Memory B cell (primary cell): ENCODE data around the gene ITGA3.
A peak's percentile ranks its signal among the peaks of the same experiment; 100 is the strongest.

Source experiments
- ATAC-seq: fragments of 150-1000 bp; cut with Tn5 transposase; 2 replicates; pipeline ENCODE4 v1.10.0; 2021; ENCODE audit warnings: low read depth, mild to moderate bottlenecking, moderate library complexity
- DNase-seq, 2 donors: peaks; one replicate each; pipeline ENCODE4 v3.0.0; 2022; ENCODE audit warnings: low spot score in 2 of 2
- H3K27ac Mint-ChIP-seq: one replicate; pipeline ENCODE4 v1.8.0; 2022; ENCODE audit warnings: mild to moderate bottlenecking, moderate library complexity, mixed read lengths
- H3K27me3 Mint-ChIP-seq: one replicate; pipeline ENCODE4 v1.8.0; 2022; ENCODE audit warnings: mixed read lengths
- H3K36me3 Mint-ChIP-seq: one replicate; pipeline ENCODE4 v1.8.0; 2022; ENCODE audit warnings: mild to moderate bottlenecking, mixed read lengths
- H3K4me1 Mint-ChIP-seq: one replicate; pipeline ENCODE4 v1.8.0; 2022; ENCODE audit warnings: mixed read lengths
- H3K4me3 Mint-ChIP-seq: one replicate; pipeline ENCODE4 v1.8.0; 2022; ENCODE audit warnings: mild to moderate bottlenecking, moderate library complexity, mixed read lengths
- H3K9me3 Mint-ChIP-seq: one replicate; pipeline ENCODE4 v1.8.0; 2022; ENCODE audit warnings: mixed read lengths

Gene ITGA3

DNA sequence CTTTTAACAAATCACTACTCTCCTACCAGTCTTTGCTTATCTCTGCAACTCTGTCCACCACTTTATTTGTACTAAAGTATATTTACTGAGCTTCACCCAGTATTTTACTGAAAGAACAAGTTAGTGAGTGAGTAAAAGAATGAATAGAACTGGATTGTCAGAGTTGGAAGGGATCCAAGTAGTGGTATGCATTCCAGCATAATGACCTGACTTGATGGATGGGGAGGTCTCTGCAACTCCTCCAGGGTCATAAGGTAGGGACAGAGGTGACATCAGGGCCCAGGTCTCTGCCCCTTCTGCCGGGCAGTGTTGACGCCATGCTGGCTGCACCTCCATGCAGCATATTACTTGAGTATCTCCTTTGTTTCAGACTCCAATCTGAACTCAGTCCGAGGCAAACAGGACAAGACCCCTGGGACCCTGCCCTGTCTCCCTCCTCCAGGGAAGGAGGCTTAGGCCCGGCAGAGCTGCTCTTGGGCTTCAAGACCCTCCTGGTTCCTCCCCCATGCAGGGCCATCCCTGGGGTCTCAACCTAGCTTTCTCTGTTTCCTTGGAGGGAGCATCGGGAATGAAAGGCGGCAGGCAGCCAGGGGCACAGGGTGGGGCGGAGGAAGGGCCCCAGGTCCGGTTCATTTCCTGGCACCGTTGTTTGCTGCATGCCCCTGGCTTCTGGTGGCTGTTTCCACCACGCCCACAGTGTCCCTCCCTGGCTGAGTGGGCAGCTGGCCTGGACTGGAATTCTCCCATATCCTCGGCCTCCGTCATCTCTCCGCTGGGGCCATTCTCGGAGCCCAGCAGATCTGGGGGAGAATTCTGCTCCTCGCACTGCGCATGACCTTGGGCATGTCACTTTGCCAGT is 12.4 kb upstream of the ITGA3 start:
- Mint-ChIP-seq H3K36me3 (no peaks in the 10 kb centered on the region), H3K9me3 (peaks cover 2% of the 10 kb centered on the region), H3K27ac (no peak overlapping the region), H3K4me1 (no peaks in the 10 kb centered on the region), H3K27me3 (peaks cover 16% of the 10 kb centered on the region), H3K4me3 (no peak overlapping the region)
- ATAC-seq (no peak), DNase-seq (no peak)

DNA sequence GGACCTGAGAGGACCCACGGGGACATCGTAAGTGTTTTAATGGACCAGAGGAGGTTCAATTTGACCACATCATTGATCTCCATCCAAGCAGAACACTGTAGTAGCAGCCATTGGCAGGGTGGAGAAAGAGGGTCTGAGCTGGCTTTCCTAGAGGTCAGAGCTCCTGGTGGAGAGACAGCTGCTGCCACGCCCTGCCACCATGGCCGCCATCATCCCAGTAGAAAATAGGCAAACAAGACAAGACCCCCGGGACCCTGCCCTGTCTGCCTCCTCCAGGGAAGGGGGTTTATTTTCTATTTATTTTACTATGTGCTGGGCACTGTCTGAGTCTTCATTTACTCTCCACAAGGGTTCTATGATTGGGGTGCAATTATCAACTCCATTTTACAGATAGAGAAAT is 11.4 kb upstream of the ITGA3 start:
- Mint-ChIP-seq H3K36me3 (no peaks in the 10 kb centered on the region), H3K27ac (no peak overlapping the region), H3K4me1 (no peaks in the 10 kb centered on the region), H3K4me3 (no peak overlapping the region), H3K27me3 (peaks cover 22% of the 10 kb centered on the region), H3K9me3 (peaks cover 2% of the 10 kb centered on the region)
- ATAC-seq (no peak), DNase-seq (no peak)

DNA sequence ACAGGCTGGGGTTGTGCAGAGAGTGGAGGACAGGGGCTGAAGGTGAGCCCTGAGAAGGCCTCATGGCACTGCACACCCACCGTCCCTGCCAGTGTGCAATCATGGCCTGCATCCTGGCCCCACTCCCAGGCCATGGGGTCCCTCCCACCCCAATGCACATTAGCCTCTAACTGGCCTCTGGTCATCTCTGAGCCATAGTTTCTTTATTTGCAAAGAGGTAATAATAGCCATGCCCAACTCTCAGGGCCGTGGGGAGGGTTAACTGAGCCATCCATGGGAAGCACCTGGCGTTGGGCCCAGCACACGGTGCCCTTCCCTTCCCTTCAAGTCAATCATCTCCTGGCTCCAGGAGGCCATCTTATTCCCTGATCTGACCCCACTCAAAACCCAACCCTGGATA is 10.8 kb upstream of the ITGA3 start:
- H3K27me3 Mint-ChIP-seq, result peaks cover 23% of the 10 kb centered on the region
- H3K9me3 Mint-ChIP-seq, result peaks cover 2% of the 10 kb centered on the region
- no peaks in the 10 kb centered on the region for H3K4me1 Mint-ChIP-seq
- H3K27ac Mint-ChIP-seq, result no peak overlapping the region
- ATAC-seq (no peak), DNase-seq (no peak)
- H3K4me3 Mint-ChIP-seq, result no peak overlapping the region
- H3K36me3 Mint-ChIP-seq, result no peaks in the 10 kb centered on the region

DNA sequence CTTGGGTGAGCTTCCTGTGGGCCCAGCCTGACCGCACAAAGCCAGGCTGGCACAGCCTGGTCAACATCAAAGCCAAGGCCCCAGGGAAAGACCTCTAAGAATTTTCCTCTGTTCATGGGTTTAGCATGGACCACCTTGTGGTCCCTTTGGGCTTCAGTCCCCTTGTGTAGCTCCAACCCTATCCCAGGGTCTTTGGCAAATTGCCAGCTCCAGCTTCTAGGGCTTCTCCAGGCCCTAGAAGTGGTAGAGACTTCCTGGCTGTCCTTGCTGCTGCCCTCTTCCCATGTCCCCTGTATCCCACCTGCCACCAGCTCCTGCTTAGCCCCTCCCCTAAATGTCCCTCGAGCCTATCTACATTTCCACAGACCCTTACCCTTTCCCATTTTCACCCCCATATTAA is 9.7 kb upstream of the ITGA3 start:
- ATAC-seq (no peak), DNase-seq (no peak)
- no peaks in the 10 kb centered on the region for H3K9me3 Mint-ChIP-seq
- peaks cover 2% of the 10 kb centered on the region for H3K4me1 Mint-ChIP-seq
- H3K36me3 Mint-ChIP-seq, result no peaks in the 10 kb centered on the region
- no peak overlapping the region for H3K4me3 Mint-ChIP-seq
- no peak overlapping the region for H3K27ac Mint-ChIP-seq
- peaks cover 21% of the 10 kb centered on the region for H3K27me3 Mint-ChIP-seq

DNA sequence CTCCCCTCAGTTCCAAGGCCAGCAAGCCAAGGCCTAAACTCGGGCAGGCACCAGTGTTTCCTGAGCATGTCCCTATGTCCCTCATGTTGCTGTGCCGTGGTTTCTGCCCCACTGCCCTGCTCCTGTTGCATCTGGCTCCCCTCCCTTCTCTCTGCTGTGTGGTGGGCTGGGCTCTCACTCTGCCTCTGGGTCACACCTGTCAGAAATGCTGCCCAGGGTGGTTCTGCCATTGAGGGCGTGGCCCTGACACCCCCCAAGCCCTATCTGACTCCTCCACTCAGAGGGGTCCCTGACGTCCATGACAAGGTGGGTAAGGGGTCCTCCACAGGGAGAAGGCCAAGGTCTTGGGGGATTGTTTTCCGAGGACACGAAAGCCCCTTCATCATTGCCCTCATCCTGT is 9.2 kb upstream of the ITGA3 start:
- Mint-ChIP-seq H3K27me3 (peaks cover 21% of the 10 kb centered on the region), H3K4me3 (no peak overlapping the region), H3K36me3 (no peaks in the 10 kb centered on the region), H3K9me3 (no peaks in the 10 kb centered on the region), H3K4me1 (peaks cover 6% of the 10 kb centered on the region), H3K27ac (no peak overlapping the region)
- no peak for ATAC-seq
- DNase-seq, result no peak

DNA sequence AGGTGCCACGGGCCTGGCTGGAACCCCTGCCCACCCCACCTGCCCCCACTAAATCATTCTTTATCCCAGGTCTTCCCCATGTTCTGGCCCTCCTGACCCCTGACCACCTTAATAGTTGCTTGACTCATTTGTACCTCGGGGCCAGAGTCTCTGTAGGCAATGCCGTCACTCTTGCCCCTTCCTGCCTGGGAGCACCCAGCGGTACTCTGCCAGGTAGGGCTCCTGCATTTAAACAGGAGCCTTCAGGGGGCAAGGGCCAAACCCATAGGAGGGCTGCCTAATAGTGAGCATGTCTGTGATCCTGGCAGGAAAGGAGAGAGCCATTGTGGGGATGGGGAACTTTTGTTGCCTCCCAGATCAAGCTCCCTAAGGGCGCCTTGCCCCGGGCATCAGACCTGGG is 8.8 kb upstream of the ITGA3 start:
- DNase-seq (no peak), ATAC-seq (no peak)
- no peak overlapping the region for H3K27ac Mint-ChIP-seq
- H3K4me1 Mint-ChIP-seq, result peaks cover 6% of the 10 kb centered on the region
- H3K27me3 Mint-ChIP-seq, result peaks cover 21% of the 10 kb centered on the region
- no peak overlapping the region for H3K4me3 Mint-ChIP-seq
- no peaks in the 10 kb centered on the region for H3K9me3 Mint-ChIP-seq
- H3K36me3 Mint-ChIP-seq, result no peaks in the 10 kb centered on the region

DNA sequence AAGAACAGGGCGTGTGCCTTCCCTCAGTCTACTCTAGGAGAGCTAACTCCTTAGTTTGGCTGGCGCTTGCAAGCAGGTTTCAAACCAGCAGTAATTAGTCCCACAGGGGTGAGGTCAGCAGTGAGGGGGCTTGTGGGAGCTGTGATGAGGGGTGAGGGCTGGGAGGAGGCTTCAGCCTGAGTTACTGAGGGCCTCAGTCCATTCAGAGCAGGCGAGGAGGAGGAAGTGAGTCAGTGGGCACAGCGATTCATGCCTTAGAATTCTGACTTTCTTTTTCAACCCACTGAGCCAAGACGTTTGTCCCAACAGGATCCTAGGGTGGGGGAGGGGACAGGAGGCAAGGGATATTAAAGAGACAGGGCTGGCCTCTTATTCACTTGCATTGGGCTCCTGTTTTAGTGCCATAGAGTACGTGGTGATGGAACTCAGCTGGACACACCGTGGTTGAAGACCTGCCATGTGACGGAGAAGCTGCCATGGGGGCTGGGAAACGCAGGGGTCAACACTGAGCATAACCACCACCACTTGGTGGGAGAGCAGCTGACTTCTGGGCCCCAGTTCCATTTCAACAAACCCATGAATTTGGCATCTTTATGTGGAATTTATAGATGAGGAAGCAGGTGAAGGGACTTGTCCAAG is 8.3 kb upstream of the ITGA3 start:
- H3K27me3 Mint-ChIP-seq, result peaks cover 21% of the 10 kb centered on the region
- peaks cover 6% of the 10 kb centered on the region for H3K4me1 Mint-ChIP-seq
- ATAC-seq, result no peak
- no peaks in the 10 kb centered on the region for H3K36me3 Mint-ChIP-seq
- H3K4me3 Mint-ChIP-seq, result no peak overlapping the region
- no peak for DNase-seq
- no peak overlapping the region for H3K27ac Mint-ChIP-seq
- no peaks in the 10 kb centered on the region for H3K9me3 Mint-ChIP-seq

DNA sequence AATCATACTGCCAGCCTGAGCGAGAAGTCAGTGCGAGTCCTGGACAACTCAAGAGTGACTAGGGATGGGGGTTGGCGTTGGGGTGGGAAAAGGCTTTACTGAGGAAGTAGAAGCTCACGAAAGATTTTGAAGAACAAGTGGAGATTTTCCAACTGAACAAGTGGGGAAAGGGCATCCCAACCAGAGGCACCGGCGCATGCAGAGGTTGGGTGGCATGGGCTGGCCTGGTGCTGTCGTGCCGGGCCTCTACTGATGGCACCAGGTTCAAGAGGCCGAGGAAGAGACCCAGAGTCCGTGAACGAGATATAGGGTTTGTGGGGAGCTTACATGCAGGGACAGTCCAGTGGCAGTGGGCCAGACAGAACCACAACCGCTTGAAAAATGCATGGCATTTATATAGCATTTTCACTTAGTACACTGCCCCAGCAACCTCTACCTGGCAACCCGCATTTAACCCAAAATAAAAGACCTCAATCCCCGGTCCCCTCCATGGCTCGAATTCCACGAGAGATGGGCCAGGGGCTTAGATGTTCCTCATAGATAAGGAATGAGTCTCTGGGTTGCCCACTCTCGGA is 7.7 kb upstream of the ITGA3 start:
- ATAC-seq, result no peak
- H3K27me3 Mint-ChIP-seq, result peaks cover 21% of the 10 kb centered on the region
- no peaks in the 10 kb centered on the region for H3K9me3 Mint-ChIP-seq
- DNase-seq, result no peak
- no peak overlapping the region for H3K27ac Mint-ChIP-seq
- H3K36me3 Mint-ChIP-seq, result no peaks in the 10 kb centered on the region
- peaks cover 6% of the 10 kb centered on the region for H3K4me1 Mint-ChIP-seq
- H3K4me3 Mint-ChIP-seq, result no peak overlapping the region

DNA sequence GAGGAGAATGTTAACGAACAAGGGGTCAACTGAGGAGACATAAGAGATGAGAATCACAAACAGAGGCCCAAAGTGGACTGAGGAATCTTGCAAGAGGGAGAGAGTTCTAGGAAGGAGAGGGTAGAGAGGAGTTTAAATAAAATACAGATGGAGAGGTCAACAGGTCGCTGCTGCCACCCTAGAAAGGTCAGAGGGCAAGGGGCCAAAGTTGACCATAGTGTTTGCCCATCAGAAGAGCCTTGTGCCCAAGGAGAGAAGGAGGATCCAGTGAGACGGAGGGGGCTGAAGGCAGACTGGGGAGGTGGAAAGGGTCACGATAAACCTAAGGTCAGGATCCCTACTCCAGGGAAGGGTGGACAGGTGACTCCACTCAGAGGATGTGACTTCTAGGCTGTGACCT is 6.9 kb upstream of the ITGA3 start:
- no peak for ATAC-seq
- H3K36me3 Mint-ChIP-seq, result no peaks in the 10 kb centered on the region
- no peak overlapping the region for H3K27ac Mint-ChIP-seq
- no peaks in the 10 kb centered on the region for H3K9me3 Mint-ChIP-seq
- DNase-seq, result no peak
- no peak overlapping the region for H3K4me3 Mint-ChIP-seq
- peaks cover 6% of the 10 kb centered on the region for H3K4me1 Mint-ChIP-seq
- peaks cover 21% of the 10 kb centered on the region for H3K27me3 Mint-ChIP-seq

DNA sequence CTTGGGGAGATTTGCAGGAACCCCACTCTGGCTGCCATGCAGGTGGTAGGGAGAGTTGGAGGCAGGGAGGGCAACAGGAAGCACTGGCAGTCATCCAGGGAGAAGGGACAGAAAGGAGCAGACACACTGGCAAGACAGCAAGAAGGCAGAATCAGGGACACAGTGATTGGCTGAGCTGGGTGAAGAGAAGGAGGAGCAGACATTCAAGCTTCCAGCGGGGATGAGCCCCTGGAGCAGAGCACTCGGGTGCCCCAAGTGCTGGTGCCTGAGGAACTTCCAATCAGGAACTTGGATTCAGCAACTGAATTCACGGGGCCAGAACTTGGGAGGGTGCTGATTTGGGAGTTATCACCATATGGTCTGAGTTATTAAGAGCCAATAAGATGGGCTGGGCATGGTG is 6.3 kb upstream of the ITGA3 start:
- no peaks in the 10 kb centered on the region for H3K9me3 Mint-ChIP-seq
- DNase-seq (no peak), ATAC-seq (no peak)
- peaks cover 6% of the 10 kb centered on the region for H3K4me1 Mint-ChIP-seq
- H3K27ac Mint-ChIP-seq, result no peak overlapping the region
- H3K4me3 Mint-ChIP-seq, result no peak overlapping the region
- no peaks in the 10 kb centered on the region for H3K36me3 Mint-ChIP-seq
- peaks cover 21% of the 10 kb centered on the region for H3K27me3 Mint-ChIP-seq

DNA sequence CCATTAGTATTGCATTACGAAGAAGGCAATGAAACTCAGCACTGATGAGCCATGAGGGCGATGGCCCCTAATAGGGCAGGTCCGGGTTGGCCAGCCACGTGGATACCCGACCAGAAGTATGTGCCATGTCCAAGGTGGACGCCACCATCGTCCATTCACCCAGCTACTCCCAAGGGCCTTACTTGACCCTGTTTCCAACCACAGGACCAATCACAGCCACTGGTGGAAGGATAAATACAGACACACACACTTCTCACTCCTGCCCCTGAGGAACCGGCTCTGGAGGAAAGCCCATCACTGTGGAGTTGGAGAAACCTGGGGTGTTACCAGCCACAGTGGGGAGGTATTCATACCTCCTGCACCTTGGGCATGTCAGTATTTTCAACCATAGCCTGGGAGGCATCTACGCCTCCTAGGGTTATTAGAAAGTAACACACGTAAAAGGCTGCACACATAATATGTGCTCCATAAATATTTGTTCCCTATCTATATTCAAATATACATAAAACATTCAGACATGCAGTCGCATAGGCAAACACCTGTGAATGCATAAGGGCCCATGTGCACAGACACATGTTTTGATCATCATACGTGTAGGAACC is 5.4 kb upstream of the ITGA3 start:
- DNase-seq, result no peak
- peaks cover 19% of the 10 kb centered on the region for H3K27me3 Mint-ChIP-seq
- H3K9me3 Mint-ChIP-seq, result no peaks in the 10 kb centered on the region
- no peaks in the 10 kb centered on the region for H3K36me3 Mint-ChIP-seq
- H3K4me3 Mint-ChIP-seq, result no peak overlapping the region
- ATAC-seq, result no peak
- peaks cover 10% of the 10 kb centered on the region for H3K4me1 Mint-ChIP-seq
- H3K27ac Mint-ChIP-seq, result no peak overlapping the region

DNA sequence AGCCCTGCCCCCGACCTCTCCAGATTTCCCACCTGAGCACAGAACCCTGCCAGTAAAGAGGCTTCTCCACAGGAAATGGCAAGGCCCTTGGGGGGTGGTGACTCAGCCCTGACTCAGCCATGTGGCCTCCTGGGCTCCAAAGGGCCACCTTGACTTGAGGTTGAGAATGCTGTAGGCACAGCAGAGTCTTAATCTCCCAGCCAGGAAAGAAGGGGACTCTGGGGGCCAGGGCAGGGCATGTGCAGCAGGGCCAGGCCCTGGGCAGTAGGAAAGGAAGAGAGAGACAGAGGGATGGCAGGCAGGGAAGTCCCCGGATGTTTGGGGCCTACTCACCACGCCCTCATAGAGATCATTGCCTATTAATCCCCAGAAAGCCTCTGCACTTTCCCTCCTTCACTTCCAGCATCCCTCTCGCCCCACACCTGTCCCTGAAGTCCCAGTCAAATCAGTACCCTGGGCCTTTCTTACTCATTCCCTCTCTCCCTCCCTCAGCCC is 4.8 kb upstream of the ITGA3 start:
- Mint-ChIP-seq H3K4me3 (no peak overlapping the region), H3K36me3 (no peaks in the 10 kb centered on the region), H3K4me1 (peaks cover 10% of the 10 kb centered on the region), H3K9me3 (no peaks in the 10 kb centered on the region), H3K27me3 (peaks cover 19% of the 10 kb centered on the region), H3K27ac (peak overlapping the region; percentile 22)
- no peak for ATAC-seq
- DNase-seq, result no peak

DNA sequence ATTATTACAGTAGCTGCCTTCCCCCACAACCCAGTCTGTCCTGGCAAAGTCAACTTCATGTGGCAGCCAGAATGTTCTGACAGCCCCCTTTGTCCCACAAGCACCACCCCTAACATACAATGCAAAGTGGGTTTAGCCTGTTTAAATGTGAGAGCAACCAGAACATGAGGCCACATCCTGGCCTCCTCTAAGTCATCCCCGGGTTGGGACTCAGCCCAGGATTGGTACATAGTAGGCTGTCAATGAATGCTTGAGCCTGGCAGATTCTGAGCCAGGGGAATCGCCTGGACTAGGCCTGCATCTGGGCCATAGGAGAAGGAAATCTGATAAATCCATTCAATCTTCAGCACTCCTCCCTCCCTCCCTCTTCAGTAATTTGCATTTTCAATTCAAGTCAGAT is 4.3 kb upstream of the ITGA3 start:
- H3K4me1 Mint-ChIP-seq, result peaks cover 13% of the 10 kb centered on the region
- H3K36me3 Mint-ChIP-seq, result no peaks in the 10 kb centered on the region
- no peak overlapping the region for H3K4me3 Mint-ChIP-seq
- H3K27me3 Mint-ChIP-seq, result peaks cover 15% of the 10 kb centered on the region
- no peak for ATAC-seq
- H3K9me3 Mint-ChIP-seq, result no peaks in the 10 kb centered on the region
- H3K27ac Mint-ChIP-seq, result peak overlapping the region; percentile 22
- no peak for DNase-seq

DNA sequence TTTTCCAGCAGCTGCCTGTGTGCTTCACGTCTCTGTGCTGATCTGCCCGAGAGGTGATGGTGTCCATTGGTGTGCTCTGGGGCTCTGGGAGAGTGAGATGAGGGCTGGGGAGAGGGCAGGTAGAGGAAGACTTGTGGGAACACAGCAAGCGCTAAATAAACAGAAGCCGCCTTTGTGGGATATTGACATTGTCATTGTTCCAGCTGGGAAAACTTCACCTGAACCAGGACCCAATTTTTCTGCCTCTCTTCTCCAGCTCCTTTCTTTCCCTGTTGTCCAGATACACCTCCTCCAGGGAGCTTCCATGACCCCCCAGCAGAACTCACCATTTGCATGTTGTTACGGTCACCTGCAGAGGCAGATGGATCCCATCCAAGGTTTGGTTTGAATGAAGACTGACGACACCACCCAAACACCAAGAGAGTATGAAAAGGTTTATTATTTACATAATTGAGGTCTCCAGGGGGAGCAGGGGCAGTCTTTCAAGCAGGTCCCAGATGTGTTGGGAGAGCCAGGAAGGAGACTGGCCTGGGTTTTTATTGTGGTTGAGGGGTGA is 3.6 kb upstream of the ITGA3 start:
- H3K9me3 Mint-ChIP-seq, result no peaks in the 10 kb centered on the region
- peaks cover 12% of the 10 kb centered on the region for H3K27me3 Mint-ChIP-seq
- no peak for ATAC-seq
- no peak overlapping the region for H3K4me3 Mint-ChIP-seq
- H3K36me3 Mint-ChIP-seq, result no peaks in the 10 kb centered on the region
- no peak for DNase-seq
- H3K27ac Mint-ChIP-seq, result no peak overlapping the region
- H3K4me1 Mint-ChIP-seq, result peaks cover 16% of the 10 kb centered on the region
